SK-N-SH treated with all-trans-retinoic acid at 6 μM for 48 hours (cell line): Measurements from ENCODE around the gene MAML2.

Experiments
- ATAC-seq: fragments of 200-7000 bp; cut with Tn5 transposase; 3 replicates; pipeline ENCODE4 v1.9.1; 2020; ENCODE audit warnings: mild to moderate bottlenecking, moderate library complexity
- ARNTL ChIP-seq: fragments of 450-650 bp; formaldehyde crosslinking; IDR thresholded peaks from 2 replicates; pipeline ENCODE4 v1.5.0; 2020; ENCODE audit warnings: low read depth, mild to moderate bottlenecking, moderate library complexity, borderline replicate concordance
- CREB5 ChIP-seq: fragments of 250-450 bp; sonication (Bioruptor Pico); IDR thresholded peaks from 2 replicates; pipeline ENCODE4 v1.5.1; 2020; ENCODE audit warnings: low read depth, mild to moderate bottlenecking, moderate library complexity
- ESRRG ChIP-seq: fragments of 250-450 bp; sonication (Bioruptor Pico); IDR thresholded peaks from 2 replicates; pipeline ENCODE4 v1.6.1; 2021; ENCODE audit warnings: mild to moderate bottlenecking
- ISL1 ChIP-seq: fragments of 250-450 bp; sonication (Bioruptor Pico); IDR thresholded peaks from 2 replicates; pipeline ENCODE4 v2.1.2; 2022; ENCODE audit warnings: mild to moderate bottlenecking, moderate library complexity
- OSR1 ChIP-seq: fragments of 250-450 bp; sonication (Bioruptor Pico); IDR thresholded peaks from 2 replicates; pipeline ENCODE4 v1.8.0; 2022; ENCODE audit warnings: moderate library complexity, mild to moderate bottlenecking, inconsistent platforms
- POU6F1 ChIP-seq: fragments of 250-450 bp; sonication (Bioruptor Pico); IDR thresholded peaks from 2 replicates; pipeline ENCODE4 v1.8.0; 2021; ENCODE audit warnings: low read depth, mild to moderate bottlenecking, moderate library complexity, borderline replicate concordance
- RARB ChIP-seq: fragments of 250-450 bp; sonication (Bioruptor Pico); IDR thresholded peaks from 2 replicates; pipeline ENCODE4 v1.8.0; 2021; ENCODE audit warnings: mild to moderate bottlenecking, moderate library complexity
- SNAI2 ChIP-seq: fragments of 250-450 bp; sonication (Bioruptor Pico); IDR thresholded peaks from 2 replicates; pipeline ENCODE4 v1.5.0; 2020; ENCODE audit warnings: mild to moderate bottlenecking, moderate library complexity
- TCF4 ChIP-seq: fragments of 250-450 bp; sonication (Bioruptor Pico); IDR thresholded peaks from 2 replicates; pipeline ENCODE4 v1.8.0; 2021; ENCODE audit warnings: mild to moderate bottlenecking, moderate library complexity, borderline replicate concordance
- TOX ChIP-seq: fragments of 250-450 bp; sonication (Bioruptor Pico); IDR thresholded peaks from 2 replicates; pipeline ENCODE4 v1.8.0; 2021; ENCODE audit warnings: mild to moderate bottlenecking, moderate library complexity, borderline replicate concordance
- ZC3H10 ChIP-seq: fragments of 250-450 bp; sonication (Bioruptor Pico); IDR thresholded peaks from 2 replicates; pipeline ENCODE4 v1.5.1; 2021; ENCODE audit warnings: mild to moderate bottlenecking, moderate library complexity
- ZFP30 ChIP-seq: fragments of 450-650 bp; formaldehyde crosslinking; IDR thresholded peaks from 2 replicates; pipeline ENCODE4 v1.5.0; 2022; ENCODE audit warnings: mild to moderate bottlenecking, moderate library complexity
- ZNF565 ChIP-seq: fragments of 450-650 bp; formaldehyde crosslinking; conservative IDR thresholded peaks from 2 replicates; pipeline ENCODE4 v1.5.0; 2020; ENCODE audit warnings: low read depth, mild to moderate bottlenecking, moderate library complexity
- ZNF70 ChIP-seq: fragments of 450-650 bp; formaldehyde crosslinking; IDR thresholded peaks from 2 replicates; pipeline ENCODE4 v1.5.0; 2020; ENCODE audit warnings: mild to moderate bottlenecking, moderate library complexity
- ZNF8 ChIP-seq: fragments of 450-650 bp; formaldehyde crosslinking; IDR thresholded peaks from 2 replicates; pipeline ENCODE4 v1.5.0; 2020; ENCODE audit warnings: mild to moderate bottlenecking, moderate library complexity
- TF ChIP-seq, protein P1 (sequence below): fragments of 250-450 bp; sonication (Bioruptor Pico); IDR thresholded peaks from 2 replicates; pipeline ENCODE4 v1.5.0; 2020; ENCODE audit warnings: mild to moderate bottlenecking, moderate library complexity
- TF ChIP-seq, protein P2 (sequence below): fragments of 250-450 bp; sonication (Bioruptor Pico); IDR thresholded peaks from 2 replicates; pipeline ENCODE4 v1.8.0; 2020; ENCODE audit warnings: mild to moderate bottlenecking, moderate library complexity, borderline replicate concordance
- TF ChIP-seq, protein P3 (sequence below): fragments of 250-450 bp; sonication (Bioruptor Pico); IDR thresholded peaks from 2 replicates; pipeline ENCODE4 v1.5.1; 2021; ENCODE audit warnings: mild to moderate bottlenecking, moderate library complexity

The MAML2 gene

GRCh38 chr11:96067160-96067559 lies 275.8 kb downstream of the MAML2 start:
- TF ChIP-seq OSR1 (CRISPR knock-in tag), result no peak
- no peak for TF ChIP-seq TCF4 (CRISPR knock-in tag)
- no peak for ATAC-seq

DNA sequence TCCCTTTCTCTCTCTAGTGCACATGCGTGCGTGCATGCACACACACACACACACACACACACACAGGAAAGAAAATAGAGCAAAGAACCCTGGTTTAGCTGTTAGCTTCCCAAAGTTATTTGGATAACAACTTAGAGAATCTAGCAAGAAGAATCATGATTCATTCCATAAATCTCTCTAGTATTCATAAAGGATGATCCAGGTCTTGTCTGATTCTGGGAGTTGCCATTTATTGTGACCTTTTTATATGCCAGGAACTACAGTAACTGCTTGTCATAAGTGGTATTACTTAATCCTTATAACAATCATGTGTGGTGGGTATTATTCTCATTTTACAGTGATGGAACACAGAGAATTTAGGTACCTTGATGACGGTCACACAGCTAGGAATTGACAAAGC lies 277.6 kb downstream of the MAML2 start:
- no peak for TF ChIP-seq ZNF8
- peak; percentile 72 for TF ChIP-seq ISL1 (CRISPR knock-in tag)
- ATAC-seq, result peak; percentile 4; the same call in 1 of the 3 replicates

- no peak for TF ChIP-seq RARB
- no peak for TF ChIP-seq ESRRG (CRISPR knock-in tag)
- no peak for TF ChIP-seq ARNTL
- TF ChIP-seq, protein P1, sequence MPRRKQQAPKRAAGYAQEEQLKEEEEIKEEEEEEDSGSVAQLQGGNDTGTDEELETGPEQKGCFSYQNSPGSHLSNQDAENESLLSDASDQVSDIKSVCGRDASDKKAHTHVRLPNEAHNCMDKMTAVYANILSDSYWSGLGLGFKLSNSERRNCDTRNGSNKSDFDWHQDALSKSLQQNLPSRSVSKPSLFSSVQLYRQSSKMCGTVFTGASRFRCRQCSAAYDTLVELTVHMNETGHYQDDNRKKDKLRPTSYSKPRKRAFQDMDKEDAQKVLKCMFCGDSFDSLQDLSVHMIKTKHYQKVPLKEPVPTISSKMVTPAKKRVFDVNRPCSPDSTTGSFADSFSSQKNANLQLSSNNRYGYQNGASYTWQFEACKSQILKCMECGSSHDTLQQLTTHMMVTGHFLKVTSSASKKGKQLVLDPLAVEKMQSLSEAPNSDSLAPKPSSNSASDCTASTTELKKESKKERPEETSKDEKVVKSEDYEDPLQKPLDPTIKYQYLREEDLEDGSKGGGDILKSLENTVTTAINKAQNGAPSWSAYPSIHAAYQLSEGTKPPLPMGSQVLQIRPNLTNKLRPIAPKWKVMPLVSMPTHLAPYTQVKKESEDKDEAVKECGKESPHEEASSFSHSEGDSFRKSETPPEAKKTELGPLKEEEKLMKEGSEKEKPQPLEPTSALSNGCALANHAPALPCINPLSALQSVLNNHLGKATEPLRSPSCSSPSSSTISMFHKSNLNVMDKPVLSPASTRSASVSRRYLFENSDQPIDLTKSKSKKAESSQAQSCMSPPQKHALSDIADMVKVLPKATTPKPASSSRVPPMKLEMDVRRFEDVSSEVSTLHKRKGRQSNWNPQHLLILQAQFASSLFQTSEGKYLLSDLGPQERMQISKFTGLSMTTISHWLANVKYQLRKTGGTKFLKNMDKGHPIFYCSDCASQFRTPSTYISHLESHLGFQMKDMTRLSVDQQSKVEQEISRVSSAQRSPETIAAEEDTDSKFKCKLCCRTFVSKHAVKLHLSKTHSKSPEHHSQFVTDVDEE, result no peak
- ATAC-seq, result no peak
These were observed 279.1 kb downstream of the MAML2 start for GRCh38 chr11:96063886-96064285.

- ATAC-seq, result no peak
- TF ChIP-seq ARNTL, result no peak
- TF ChIP-seq ESRRG (CRISPR knock-in tag), result no peak
- TF ChIP-seq, protein P2, sequence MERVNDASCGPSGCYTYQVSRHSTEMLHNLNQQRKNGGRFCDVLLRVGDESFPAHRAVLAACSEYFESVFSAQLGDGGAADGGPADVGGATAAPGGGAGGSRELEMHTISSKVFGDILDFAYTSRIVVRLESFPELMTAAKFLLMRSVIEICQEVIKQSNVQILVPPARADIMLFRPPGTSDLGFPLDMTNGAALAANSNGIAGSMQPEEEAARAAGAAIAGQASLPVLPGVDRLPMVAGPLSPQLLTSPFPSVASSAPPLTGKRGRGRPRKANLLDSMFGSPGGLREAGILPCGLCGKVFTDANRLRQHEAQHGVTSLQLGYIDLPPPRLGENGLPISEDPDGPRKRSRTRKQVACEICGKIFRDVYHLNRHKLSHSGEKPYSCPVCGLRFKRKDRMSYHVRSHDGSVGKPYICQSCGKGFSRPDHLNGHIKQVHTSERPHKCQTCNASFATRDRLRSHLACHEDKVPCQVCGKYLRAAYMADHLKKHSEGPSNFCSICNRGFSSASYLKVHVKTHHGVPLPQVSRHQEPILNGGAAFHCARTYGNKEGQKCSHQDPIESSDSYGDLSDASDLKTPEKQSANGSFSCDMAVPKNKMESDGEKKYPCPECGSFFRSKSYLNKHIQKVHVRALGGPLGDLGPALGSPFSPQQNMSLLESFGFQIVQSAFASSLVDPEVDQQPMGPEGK (CRISPR knock-in tag), result no peak
- no peak for TF ChIP-seq OSR1 (CRISPR knock-in tag)
- TF ChIP-seq ZNF8, result no peak
- TF ChIP-seq RARB, result no peak
- TF ChIP-seq ISL1 (CRISPR knock-in tag), result no peak
- no peak for TF ChIP-seq ZNF70 (CRISPR knock-in tag)
- TF ChIP-seq ZNF565 (CRISPR knock-in tag), result no peak
- TF ChIP-seq ZFP30, result no peak
- TF ChIP-seq, protein P3, sequence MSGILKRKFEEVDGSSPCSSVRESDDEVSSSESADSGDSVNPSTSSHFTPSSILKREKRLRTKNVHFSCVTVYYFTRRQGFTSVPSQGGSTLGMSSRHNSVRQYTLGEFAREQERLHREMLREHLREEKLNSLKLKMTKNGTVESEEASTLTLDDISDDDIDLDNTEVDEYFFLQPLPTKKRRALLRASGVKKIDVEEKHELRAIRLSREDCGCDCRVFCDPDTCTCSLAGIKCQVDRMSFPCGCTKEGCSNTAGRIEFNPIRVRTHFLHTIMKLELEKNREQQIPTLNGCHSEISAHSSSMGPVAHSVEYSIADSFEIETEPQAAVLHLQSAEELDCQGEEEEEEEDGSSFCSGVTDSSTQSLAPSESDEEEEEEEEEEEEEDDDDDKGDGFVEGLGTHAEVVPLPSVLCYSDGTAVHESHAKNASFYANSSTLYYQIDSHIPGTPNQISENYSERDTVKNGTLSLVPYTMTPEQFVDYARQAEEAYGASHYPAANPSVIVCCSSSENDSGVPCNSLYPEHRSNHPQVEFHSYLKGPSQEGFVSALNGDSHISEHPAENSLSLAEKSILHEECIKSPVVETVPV (CRISPR knock-in tag), result no peak
- TF ChIP-seq, protein P1, result no peak
- no peak for TF ChIP-seq POU6F1 (CRISPR knock-in tag)
- TF ChIP-seq SNAI2 (CRISPR knock-in tag), result no peak
These were observed 279.9 kb downstream of the MAML2 start for GRCh38 chr11:96063053-96063452.

- ATAC-seq, result peak; percentile 90
- TF ChIP-seq ZC3H10 (CRISPR knock-in tag), result peak; percentile 72; the same call in 1 of the 2 replicates
- TF ChIP-seq RARB, result 0 out of 2 replicates have a peak, but pooled peaks have one; percentile 56
- no peak for TF ChIP-seq OSR1 (CRISPR knock-in tag)
- TF ChIP-seq, protein P2 (CRISPR knock-in tag), result 0 out of 2 replicates have a peak, but pooled peaks have one; percentile 51
- TF ChIP-seq ISL1 (CRISPR knock-in tag), result peak; percentile 67
- TF ChIP-seq ZNF70 (CRISPR knock-in tag), result no peak
- peak; percentile 82 for TF ChIP-seq TOX
- 0 out of 2 replicates have a peak, but pooled peaks have one; percentile 12 for TF ChIP-seq CREB5 (CRISPR knock-in tag)
- TF ChIP-seq ZFP30, result no peak
These were observed 280.9 kb downstream of the MAML2 start for GRCh38 chr11:96062134-96062533.
